Caco-2 (cell line): ENCODE data around the gene NHERF2. TPM values are rescaled to one million over a fixed set of nuclear protein-coding genes. Genes with fewer than 3 reads are reported as not detected.

Source experiments
- BruUV-seq: library from RNA; stranded (reverse); fragments of 400-500 nt; replicated peaks from 2 replicates; lab custom pipeline; 2021; lab: Mats Ljungman, UMichigan
- CTCF ChIA-PET: fragments of 300-600 bp; sonication (Branson Sonifier 250); formaldehyde crosslinking; loops from one replicate; lab custom pipeline; 2022; ENCODE audit warnings: antibody characterized with exemption; lab: Charles Lee
- POLR2A ChIA-PET: fragments of 300-600 bp; sonication (Branson Sonifier 250); formaldehyde crosslinking; loops from one replicate; lab custom pipeline; 2022; ENCODE audit warnings: antibody characterized with exemption; lab: Charles Lee
- DNase-seq, 2 experiments: peaks; one replicate each; pipeline versions ENCODE4 v3.0.0 to v3.0.0-alpha.2; 2020 to 2022
- H3K27me3 ChIP-seq: replicated peaks from 2 replicates; pipeline ENCODE4 v1.6.0; 2011; ENCODE audit warnings: low read length; ENCODE audit not compliant: control insufficient read depth, insufficient read depth
- H3K36me3 ChIP-seq: 2 replicates; pipeline ENCODE4 v1.5.1; 2011; ENCODE audit warnings: low read length; ENCODE audit not compliant: control insufficient read depth, insufficient read depth
- H3K4me1 ChIP-seq: fragments of 250-450 bp; sonication (Bioruptor Pico); 2 replicates; pipeline ENCODE4 v1.5.1; 2020; ENCODE audit warnings: mild to moderate bottlenecking
- H3K4me3 ChIP-seq: 2 replicates; pipeline ENCODE4 v1.5.1; 2011; ENCODE audit warnings: low read depth, mild to moderate bottlenecking, control low read depth, low read length
- H3K9me3 ChIP-seq: fragments of 250-450 bp; sonication (Bioruptor Pico); 2 replicates; pipeline ENCODE4 v1.5.1; 2020; ENCODE audit warnings: mild to moderate bottlenecking, moderate library complexity
- H3K27ac Mint-ChIP-seq: one replicate; pipeline ENCODE4 v1.8.0; 2022; ENCODE audit warnings: mixed read lengths; ENCODE audit not compliant: unreplicated experiment
- H3K27me3 Mint-ChIP-seq: one replicate; pipeline ENCODE4 v1.8.0; 2022; ENCODE audit warnings: mixed read lengths; ENCODE audit not compliant: insufficient read depth, unreplicated experiment
- H3K36me3 Mint-ChIP-seq: one replicate; pipeline ENCODE4 v1.8.0; 2022; ENCODE audit warnings: mild to moderate bottlenecking, mixed read lengths; ENCODE audit not compliant: insufficient read depth, unreplicated experiment
- H3K4me1 Mint-ChIP-seq: one replicate; pipeline ENCODE4 v1.8.0; 2022; ENCODE audit warnings: low read depth, mixed read lengths; ENCODE audit not compliant: unreplicated experiment
- H3K4me3 Mint-ChIP-seq: one replicate; pipeline ENCODE4 v1.8.0; 2022; ENCODE audit warnings: mild to moderate bottlenecking, moderate library complexity, mixed read lengths; ENCODE audit not compliant: unreplicated experiment
- H3K9me3 Mint-ChIP-seq: one replicate; pipeline ENCODE4 v1.8.0; 2022; ENCODE audit warnings: mixed read lengths; ENCODE audit not compliant: unreplicated experiment
- intact Hi-C: fragments of 100-400 bp; cut with micrococcal nuclease; formaldehyde crosslinking; loops from one replicate; pipeline ENCODE4 v1.10.0; 2022; ENCODE audit not compliant: unreplicated experiment
- total RNA-seq: library from RNA; stranded (reverse); gene quantifications from 2 replicates; pipeline ENCODE4 v1.2.3, GENCODE V29; 2022
- TF ChIP-seq, protein P1 (sequence below), 2 experiments: fragments of 200-600 bp in 1 of 2; IDR thresholded peaks; 1 replicate in 1 of 2; 2 replicates in 1 of 2; pipeline versions ENCODE4 v1.5.1 to v1.8.0; 2011 to 2022; ENCODE audit warnings: antibody characterized with exemption in 1 of 2, control low read depth in 1 of 2, inconsistent platforms in 1 of 2, low read depth in 1 of 2, low read length in 1 of 2, mild to moderate bottlenecking in 1 of 2, moderate library complexity in 1 of 2; ENCODE audit not compliant: insufficient read depth in 1 of 2, severe bottlenecking in 1 of 2, unreplicated experiment in 1 of 2

The NHERF2 gene
- total RNA-seq, 1 experiment from 2014 or later = 26.6 TPM

DNA sequence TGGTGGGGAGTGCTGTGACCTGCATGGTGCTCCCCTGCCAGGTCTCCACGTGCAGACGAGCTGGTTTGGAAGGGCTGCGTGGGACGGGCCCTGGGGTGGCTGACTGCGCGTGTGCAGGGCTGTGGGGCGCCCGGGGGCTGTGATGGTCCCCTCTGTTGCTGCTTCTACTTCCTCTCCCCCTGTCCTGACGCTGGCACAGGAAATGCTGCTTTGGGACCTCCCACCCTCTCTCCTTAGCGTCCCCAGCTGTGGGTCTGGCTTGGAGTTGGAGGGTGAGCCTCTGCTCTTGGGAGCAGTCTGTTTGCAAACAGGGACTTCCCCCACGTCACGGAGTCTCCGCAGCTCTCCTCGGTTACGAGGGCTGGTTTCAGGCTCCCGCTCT lies 56.3 kb downstream of the NHERF2 start:
- H3K9me3 ChIP-seq = no peaks in the 10 kb centered on the region
- Mint-ChIP-seq H3K4me3 (no peak overlapping the region), H3K36me3 (peaks cover 41% of the 10 kb centered on the region), H3K27ac (no peak overlapping the region), H3K27me3 (no peaks in the 10 kb centered on the region), H3K9me3 (no peaks in the 10 kb centered on the region), H3K4me1 (no peaks in the 10 kb centered on the region)
- BruUV-seq = no TSS peak
- ChIA-PET POLR2A (no interaction called here), CTCF (no interaction called here)
- no peaks in the 10 kb centered on the region for H3K36me3 ChIP-seq
- H3K27me3 ChIP-seq = no peaks in the 10 kb centered on the region
- TF ChIP-seq, protein P1, sequence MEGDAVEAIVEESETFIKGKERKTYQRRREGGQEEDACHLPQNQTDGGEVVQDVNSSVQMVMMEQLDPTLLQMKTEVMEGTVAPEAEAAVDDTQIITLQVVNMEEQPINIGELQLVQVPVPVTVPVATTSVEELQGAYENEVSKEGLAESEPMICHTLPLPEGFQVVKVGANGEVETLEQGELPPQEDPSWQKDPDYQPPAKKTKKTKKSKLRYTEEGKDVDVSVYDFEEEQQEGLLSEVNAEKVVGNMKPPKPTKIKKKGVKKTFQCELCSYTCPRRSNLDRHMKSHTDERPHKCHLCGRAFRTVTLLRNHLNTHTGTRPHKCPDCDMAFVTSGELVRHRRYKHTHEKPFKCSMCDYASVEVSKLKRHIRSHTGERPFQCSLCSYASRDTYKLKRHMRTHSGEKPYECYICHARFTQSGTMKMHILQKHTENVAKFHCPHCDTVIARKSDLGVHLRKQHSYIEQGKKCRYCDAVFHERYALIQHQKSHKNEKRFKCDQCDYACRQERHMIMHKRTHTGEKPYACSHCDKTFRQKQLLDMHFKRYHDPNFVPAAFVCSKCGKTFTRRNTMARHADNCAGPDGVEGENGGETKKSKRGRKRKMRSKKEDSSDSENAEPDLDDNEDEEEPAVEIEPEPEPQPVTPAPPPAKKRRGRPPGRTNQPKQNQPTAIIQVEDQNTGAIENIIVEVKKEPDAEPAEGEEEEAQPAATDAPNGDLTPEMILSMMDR (IDR thresholded peaks at IDR 0.05; ENCODE audit: insufficient read depth in 1 of 2, low read depth in 1 of 2, low read length in 1 of 2, severe bottlenecking in 1 of 2, unreplicated experiment in 1 of 2) = no peak
- intact Hi-C loops = no loop called here
- no peak for DNase-seq
- no peak overlapping the region for H3K4me3 ChIP-seq
- H3K4me1 ChIP-seq = no peaks in the 10 kb centered on the region

DNA sequence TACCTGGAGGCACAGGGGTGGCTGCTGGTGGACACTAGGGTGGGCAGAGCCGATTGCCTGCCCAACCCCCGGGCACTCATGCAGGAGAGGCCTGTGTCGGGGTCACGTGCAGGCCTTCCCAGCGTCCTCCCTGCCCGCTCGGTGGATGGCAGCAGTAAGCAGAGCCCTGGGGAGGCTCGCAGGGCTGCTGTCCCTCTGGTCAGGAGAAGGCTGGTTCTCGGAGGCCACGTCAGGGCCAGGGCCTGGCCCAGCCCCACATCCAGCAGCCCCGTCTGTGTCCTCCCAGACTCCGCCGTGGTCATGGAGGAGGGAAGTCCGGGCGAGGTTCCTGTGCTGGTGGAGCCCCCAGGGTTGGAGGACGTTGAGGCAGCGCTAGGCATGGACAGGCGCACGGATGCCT lies 56.7 kb downstream of the NHERF2 start:
- Histone ChIP-seq H3K27me3 (no peaks in the 10 kb centered on the region), H3K36me3 (no peaks in the 10 kb centered on the region), H3K4me1 (no peaks in the 10 kb centered on the region), H3K9me3 (no peaks in the 10 kb centered on the region), H3K4me3 (no peak overlapping the region)
- POLR2A ChIA-PET = no interaction called here
- H3K4me1 Mint-ChIP-seq = no peaks in the 10 kb centered on the region
- intact Hi-C loops = no loop called here
- H3K4me3 Mint-ChIP-seq = no peak overlapping the region
- BruUV-seq = no TSS peak
- H3K36me3 Mint-ChIP-seq = peaks cover 45% of the 10 kb centered on the region
- no peak for DNase-seq
- TF ChIP-seq, protein P1 (IDR thresholded peaks at IDR 0.05; ENCODE audit: insufficient read depth in 1 of 2, low read depth in 1 of 2, low read length in 1 of 2, severe bottlenecking in 1 of 2, unreplicated experiment in 1 of 2) = no peak
- H3K27ac Mint-ChIP-seq = no peak overlapping the region
- no peaks in the 10 kb centered on the region for H3K9me3 Mint-ChIP-seq
- no peaks in the 10 kb centered on the region for H3K27me3 Mint-ChIP-seq
- CTCF ChIA-PET = no interaction called here

DNA sequence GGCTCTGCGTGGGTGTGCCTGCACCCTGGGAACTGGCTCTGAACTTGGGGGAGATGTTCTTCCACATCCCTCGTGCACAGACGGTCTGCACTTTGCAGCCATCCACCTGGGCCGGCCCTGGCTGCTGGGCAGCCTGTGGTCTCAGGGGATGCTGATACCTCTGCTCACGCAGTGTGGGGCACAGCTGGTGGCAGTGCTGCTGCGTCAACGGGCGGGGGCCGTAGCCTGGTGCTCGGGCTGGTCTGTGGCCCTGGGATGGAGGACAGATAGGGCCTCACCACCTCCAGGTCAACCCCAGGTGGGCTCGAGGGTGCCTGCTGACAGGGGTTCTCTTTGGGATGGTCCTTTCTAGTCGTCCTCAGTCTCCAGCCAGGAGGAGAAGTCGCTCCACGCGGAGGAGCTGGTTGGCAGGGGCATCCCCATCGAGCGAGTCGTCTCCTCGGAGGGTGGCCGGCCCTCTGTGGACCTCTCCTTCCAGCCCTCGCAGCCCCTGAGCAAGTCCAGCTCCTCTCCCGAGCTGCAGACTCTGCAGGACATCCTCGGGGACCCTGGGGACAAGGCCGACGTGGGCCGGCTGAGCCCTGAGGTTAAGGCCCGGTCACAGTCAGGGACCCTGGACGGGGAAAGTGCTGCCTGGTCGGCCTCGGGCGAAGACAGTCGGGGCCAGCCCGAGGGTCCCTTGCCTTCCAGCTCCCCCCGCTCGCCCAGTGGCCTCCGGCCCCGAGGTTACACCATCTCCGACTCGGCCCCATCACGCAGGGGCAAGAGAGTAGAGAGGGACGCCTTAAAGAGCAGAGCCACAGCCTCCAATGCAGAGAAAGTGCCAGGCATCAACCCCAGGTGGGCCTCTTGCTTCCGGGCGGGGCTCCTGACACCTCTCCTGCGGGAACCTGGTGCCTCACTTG lies 57.4 kb downstream of the NHERF2 start:
- Histone ChIP-seq H3K9me3 (no peaks in the 10 kb centered on the region), H3K27me3 (no peaks in the 10 kb centered on the region), H3K4me1 (no peaks in the 10 kb centered on the region), H3K4me3 (no peak overlapping the region), H3K36me3 (no peaks in the 10 kb centered on the region)
- intact Hi-C loops = no loop called here
- BruUV-seq = no TSS peak
- POLR2A ChIA-PET = interaction anchor here (0.7 kb wide), 1 partner anchor 166 kb away, joined by 3 read pairs; no protein-coding TSS in a partner anchor
- no peak for DNase-seq
- TF ChIP-seq, protein P1 (IDR thresholded peaks at IDR 0.05; ENCODE audit: insufficient read depth in 1 of 2, low read depth in 1 of 2, low read length in 1 of 2, severe bottlenecking in 1 of 2, unreplicated experiment in 1 of 2) = no peak
- no peaks in the 10 kb centered on the region for H3K4me1 Mint-ChIP-seq
- peaks cover 47% of the 10 kb centered on the region for H3K36me3 Mint-ChIP-seq
- H3K27me3 Mint-ChIP-seq = no peaks in the 10 kb centered on the region
- CTCF ChIA-PET = interaction anchor here (1.4 kb wide), 1 partner anchor 56 kb away, joined by 3 read pairs; no protein-coding TSS in a partner anchor
- H3K27ac Mint-ChIP-seq = no peak overlapping the region
- H3K4me3 Mint-ChIP-seq = no peak overlapping the region
- no peaks in the 10 kb centered on the region for H3K9me3 Mint-ChIP-seq
